ENCODE data around the gene PPP1R3C. TPM values are rescaled to one million over a fixed set of nuclear protein-coding genes. Genes with fewer than 3 reads are reported as not detected.

The PPP1R3C gene
- total and polyA plus RNA-seq, 2 of the 4 experiments (the other 2 are of a cell fraction) = 17.4 to 62.9 TPM

DNA sequence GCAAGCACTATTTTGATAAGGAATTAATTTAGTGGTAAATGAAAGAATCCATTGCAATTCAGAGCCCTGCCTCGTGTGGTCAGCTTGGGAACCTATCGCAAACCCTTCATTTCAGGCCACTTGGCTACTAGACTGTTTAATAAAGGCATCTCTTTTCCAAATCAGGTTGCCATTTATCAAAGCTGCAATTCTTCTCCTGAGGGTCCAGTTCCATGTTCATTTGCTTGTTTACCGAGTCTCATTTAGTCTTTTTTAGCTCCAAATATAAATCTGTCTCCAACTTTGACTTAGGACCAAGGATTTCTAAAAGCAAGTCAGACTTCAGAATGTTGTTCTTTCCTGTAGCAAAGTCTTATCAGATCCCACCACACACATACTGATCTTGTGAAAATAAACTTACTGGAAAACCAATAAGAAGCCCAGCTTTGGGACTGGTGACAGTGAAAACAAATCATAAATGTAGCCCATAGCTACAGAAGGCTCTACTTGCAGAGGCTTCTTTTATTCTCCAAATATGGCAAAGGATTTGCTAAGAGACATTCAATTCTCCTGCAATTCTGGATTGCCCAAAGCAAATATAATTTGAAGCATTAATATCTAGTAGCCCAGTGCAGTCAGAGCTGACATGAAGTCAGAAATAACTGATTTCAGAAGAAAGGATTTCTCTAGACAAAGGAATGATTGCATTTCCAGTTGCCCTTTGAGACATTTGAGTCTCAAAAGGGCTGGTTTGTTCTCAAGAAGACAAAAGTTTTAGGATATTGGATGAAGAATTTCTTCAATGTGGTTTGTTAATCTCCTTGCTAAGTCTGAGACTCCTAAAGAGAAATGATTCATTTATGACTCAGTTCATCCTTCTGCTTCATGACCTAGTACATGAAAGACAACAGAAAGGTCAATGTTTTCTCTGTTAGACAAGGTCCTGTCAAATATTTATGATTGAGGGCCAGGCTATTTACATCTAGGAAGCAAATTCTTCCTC is 28.0 kb downstream of the PPP1R3C start:
- Histone ChIP-seq H2BK15ac (ENCODE audit: low read depth, low read length) (peak overlapping the region; percentile 88; the same call in 2 of the 3 replicates), H3K4me1 (ENCODE audit: control insufficient read depth, insufficient read depth, low read length) (peaks cover 22% of the 10 kb centered on the region), H2BK20ac (ENCODE audit: low read depth, low read length) (peak overlapping the region; percentile 67), H3K14ac (replicated peaks; ENCODE audit: low read depth, low read length) (peak overlapping the region; percentile 64; the same call in 1 of the 2 replicates), H3K18ac (ENCODE audit: low read depth, low read length) (peak overlapping the region; percentile 80), H4K5ac (ENCODE audit: low read depth, low read length) (peak overlapping the region; percentile 50), H3K36me3 (ENCODE audit: control insufficient read depth, insufficient read depth, low read length) (no peaks in the 10 kb centered on the region), H3K27ac (ENCODE audit: insufficient read depth, low read length) (peak overlapping the region; percentile 68; the same call in 1 of the 2 replicates), H4K91ac (ENCODE audit: insufficient read depth, low read depth, low read length) (peak overlapping the region; percentile 68), H4K20me1 (ENCODE audit: insufficient read depth, low read length) (no peaks in the 10 kb centered on the region), H3K4me3 (ENCODE audit: insufficient read depth, low read depth, low read length) (no peak overlapping the region), H2AK5ac (ENCODE audit: low read depth, low read length) (peak overlapping the region; percentile 68), H2AK9ac (replicated peaks; ENCODE audit: low read depth, low read length, poor library complexity) (no peak overlapping the region), H3K56ac (ENCODE audit: extremely low read depth, insufficient read depth, low read length) (peak overlapping the region; percentile 37; the same call in 1 of the 2 replicates), H4K8ac (ENCODE audit: low read depth in 2 of 2, low read length in 2 of 2) (peak overlapping the region; percentile 12 to 72), H3K9me1 (ENCODE audit: insufficient read depth, low read length) (peaks cover 19% of the 10 kb centered on the region), H3K79me1 (ENCODE audit: low read depth in 1 of 2, low read length in 2 of 2) (no peaks in the 10 kb centered on the region), H3K9me3 (ENCODE audit: control insufficient read depth, insufficient read depth, low read length) (no peaks in the 10 kb centered on the region), H3K23ac (ENCODE audit: low read depth, low read length) (no peak overlapping the region), H3K27me3 (ENCODE audit: control insufficient read depth, insufficient read depth, low read length) (no peaks in the 10 kb centered on the region), H2BK5ac (ENCODE audit: low read depth, low read length, poor library complexity, severe bottlenecking) (peak overlapping the region; percentile 84), H3K4ac (ENCODE audit: low read depth, low read length) (peak overlapping the region; percentile 62), H3K9ac (ENCODE audit: low read depth, low read length) (no peak overlapping the region), H3K4me2 (ENCODE audit: low read depth, low read length) (peak overlapping the region; percentile 1; the same call in 1 of the 2 replicates), H2AFZ (replicated peaks; ENCODE audit: low read length, poor library complexity) (no peak overlapping the region), H2BK120ac (ENCODE audit: low read depth, low read length) (peak overlapping the region; percentile 63)
- no TSS peak for BruUV-seq (replicated peaks)
- TF ChIP-seq BHLHE40 (IDR thresholded peaks at IDR 0.05; ENCODE audit: low read depth, low read length) (peak; percentile 5; the same call in 1 of the 2 replicates), NFE2L2 (IDR thresholded peaks at IDR 0.05; ENCODE audit: low read depth, low read length) (no peak), CTCF (conservative IDR thresholded peaks at IDR 0.05; ENCODE audit: low read depth, low read length) (peak; percentile 26; the same call in 1 of the 2 replicates), CHD1 (IDR thresholded peaks at IDR 0.05; ENCODE audit: low read depth, low read length) (no peak), CEBPB (IDR thresholded peaks at IDR 0.05; ENCODE audit: low read depth, low read length) (no peak), RAD21 (IDR thresholded peaks at IDR 0.05; ENCODE audit: low read length) (no peak), FOS (IDR thresholded peaks at IDR 0.05; ENCODE audit: low read depth, low read length) (peak; percentile 84)
- TF ChIP-seq, protein P1, sequence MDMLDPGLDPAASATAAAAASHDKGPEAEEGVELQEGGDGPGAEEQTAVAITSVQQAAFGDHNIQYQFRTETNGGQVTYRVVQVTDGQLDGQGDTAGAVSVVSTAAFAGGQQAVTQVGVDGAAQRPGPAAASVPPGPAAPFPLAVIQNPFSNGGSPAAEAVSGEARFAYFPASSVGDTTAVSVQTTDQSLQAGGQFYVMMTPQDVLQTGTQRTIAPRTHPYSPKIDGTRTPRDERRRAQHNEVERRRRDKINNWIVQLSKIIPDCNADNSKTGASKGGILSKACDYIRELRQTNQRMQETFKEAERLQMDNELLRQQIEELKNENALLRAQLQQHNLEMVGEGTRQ (IDR thresholded peaks at IDR 0.05; ENCODE audit: low read depth, low read length) = 0 out of 2 replicates have a peak, but pooled peaks have one; percentile 9
- peak; percentile 79 for DNase-seq
- 40% methylated on average over 2 of the region's 3 CpGs; no CpG with 5 or more reads in 1 of the 2 experiments for WGBS, 2 experiments (ENCODE audit: extremely low coverage in 2 of 2, insufficient read length in 1 of 2)
- CTCF ChIA-PET = interaction anchor here (0.6 to 1.1 kb wide), 3 partner anchors 8 to 308 kb away, joined by 3 to 5 read pairs (median 4); no protein-coding TSS in a partner anchor
- intact Hi-C loops (cut with micrococcal nuclease) (no loop called here), in situ Hi-C loops (cut with MboI; ENCODE audit: low sequenced_read_pairs) (no loop called here), dilution Hi-C loops (cut with HindIII; ENCODE audit: low sequenced_read_pairs, unreplicated experiment) (no loop called here)
- ATAC-seq (ENCODE audit: low read depth) = peak; percentile 51
- POLR2A ChIA-PET (ENCODE audit: unreplicated experiment) = interaction anchor here (1.0 to 1.5 kb wide), 2 partner anchors 8 to 28 kb away, joined by 4 to 5 read pairs; partner anchors contain the start of gene PPP1R3C
